Ovary (tissue), 9 donors: ENCODE results near the gene ERC1. TPM values are rescaled to one million over a fixed set of nuclear protein-coding genes. Genes with fewer than 3 reads are reported as not detected.

Source experiments
- DNase-seq, 5 donors: peaks; one replicate each; pipeline ENCODE4 v3.0.0-alpha.2; 2019 to 2020
- H3K27ac ChIP-seq, 2 donors: fragments of 200-600 bp; one replicate each; pipeline versions ENCODE4 v1.5.1 to v1.8.0; 2019 to 2022
- H3K27me3 ChIP-seq: fragments of 200-600 bp; one replicate; pipeline ENCODE4 v1.8.0; 2022
- H3K36me3 ChIP-seq: fragments of 200-600 bp; sonication (generic); one replicate; pipeline ENCODE4 v1.5.1; 2019
- H3K4me1 ChIP-seq: one replicate; pipeline ENCODE4 v1.8.1; 2013; ENCODE audit warnings: mild to moderate bottlenecking, moderate library complexity; ENCODE audit not compliant: insufficient read depth
- H3K4me3 ChIP-seq: fragments of 200-600 bp; sonication (generic); one replicate; pipeline ENCODE4 v1.5.1; 2017
- H3K9me3 ChIP-seq, 2 donors: fragments of 200-600 bp in 1 of 2; sonication (generic) in 1 of 2; one replicate each; pipeline versions ENCODE4 v1.5.1 to v1.8.1; 2013 to 2019; ENCODE audit warnings: mild to moderate bottlenecking in 1 of 2, moderate library complexity in 1 of 2
- CTCF ChIP-seq, 3 donors: fragments of 450-650 bp in 2 of 3; fragments of 200-600 bp in 1 of 3; IDR thresholded peaks; one replicate each; pipeline versions ENCODE4 v1.5.1 to v1.8.0; 2016 to 2022; ENCODE audit warnings: antibody characterized with exemption in 3 of 3, mild to moderate bottlenecking in 1 of 3
- EP300 ChIP-seq: sonication (generic); formaldehyde crosslinking; IDR thresholded peaks from one replicate; pipeline ENCODE4 v1.6.1; 2017; ENCODE audit warnings: antibody characterized with exemption
- POLR2A ChIP-seq: fragments of 450-650 bp; IDR thresholded peaks from one replicate; pipeline ENCODE4 v1.6.1; 2017; ENCODE audit warnings: antibody characterized with exemption, mild to moderate bottlenecking, moderate library complexity
- WGBS, 3 donors: extraction: QIAGEN DNeasy Blood & Tissue Kit in 1 of 3; methylation state at CpG; one replicate each; pipeline versions ENCODE4 v1.1.5 to v1.1.7; 2013 to 2017; 5-methylcytosine and 5-hydroxymethylcytosine counted together
- intact Hi-C, 4 donors: fragments of 100-400 bp; cut with DNase I; formaldehyde crosslinking; loops; one replicate each; pipeline versions ENCODE4 v1.11.0 to v1.15.1; 2022 to 2023
- polyA plus RNA-seq, 2 donors: library from polyadenylated mRNA; stranded (reverse); fragments of 200-250 nt in 1 of 2; fragments of 350-450 nt in 1 of 2; fragmentation: Illumina TruSeq in 1 of 2; extraction: RNeasy Lipid Tissue Mini Kit (QIAGEN cat#74804) in 1 of 2; gene quantifications; one replicate each; pipeline ENCODE4 v1.2.3, GENCODE V29; 2013 to 2014
- total RNA-seq, 7 donors: library from RNA; depleted of rRNA in 2 of 7; stranded (reverse); fragments of >200 nt in 2 of 7; fragmentation: NEBNext Ultra II Directional in 3 of 7; extraction: Animal tissue kit (Norgen Biotek cat#: 25700) in 3 of 7; gene quantifications; one replicate each; pipeline versions ENCODE4 v1.1.0 to v1.2.4, GENCODE V29; 2016 to 2023
- donor health status: DM: no; HTN: no; CAD: no; lungs with moderate emphysema.
- donor health status: DM: no; HTN: no; CAD: no.
- donor health status: Bipolar disorder and iron deficiency.
- donor health status: DM: yes; HTN: yes; CAD: no.
- donor health status: DM: no; HTN: no; CAD: no.
- donor health status: DM: yes; HTN: yes; CAD: no.

ERC1 gene
- total and polyA plus RNA-seq, 9 donors = 10.4 to 65.2 (median 51.6) TPM

DNA sequence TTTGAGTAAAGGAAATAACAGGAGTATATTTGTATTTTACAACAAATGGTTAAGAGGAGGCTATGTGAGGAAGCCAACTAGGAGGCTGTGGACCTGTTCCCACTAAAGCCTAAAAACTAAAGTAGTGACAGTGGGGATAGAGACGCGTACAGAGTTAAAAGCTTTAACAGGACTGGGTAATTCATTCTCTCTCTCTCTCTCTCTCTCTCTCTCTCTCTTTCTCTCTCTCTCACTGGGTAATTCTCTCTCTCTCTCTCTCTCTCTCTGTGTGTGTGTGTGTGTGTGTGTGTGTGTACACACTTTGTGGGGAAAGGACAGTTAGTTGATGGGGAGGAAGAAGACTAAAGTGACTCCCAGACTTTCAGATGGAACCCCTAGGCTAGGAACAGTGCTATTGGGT, 16.3 kb downstream of the ERC1 start:
- intact Hi-C loops = no loop called here
- TF ChIP-seq CTCF (IDR thresholded peaks at IDR 0.05) (no peak), POLR2A (no peak), EP300 (no peak)
- H3K36me3 ChIP-seq = no peaks in the 10 kb centered on the region
- DNase-seq = no peak
- no peaks in the 10 kb centered on the region for H3K9me3 ChIP-seq
- H3K4me1 ChIP-seq = peaks cover 2% of the 10 kb centered on the region
- H3K27ac ChIP-seq = no peak overlapping the region
- H3K4me3 ChIP-seq = no peak overlapping the region
- H3K27me3 ChIP-seq = no peaks in the 10 kb centered on the region
- WGBS, 3 donors = 96 to 100% (median 96%) methylated on average over 2 of the region's 2 CpGs

GRCh38 chr12:1007994-1008393, 17.0 kb downstream of the ERC1 start:
- WGBS, 3 donors = 90 to 95% (median 92%) methylated on average over 7 of the region's 7 CpGs
- Histone ChIP-seq H3K4me3 (no peak overlapping the region), H3K4me1 (peaks cover 2% of the 10 kb centered on the region), H3K27me3 (no peaks in the 10 kb centered on the region), H3K36me3 (no peaks in the 10 kb centered on the region), H3K27ac (no peak overlapping the region), H3K9me3 (no peaks in the 10 kb centered on the region)
- DNase-seq = no peak
- intact Hi-C loops = no loop called here
- TF ChIP-seq POLR2A = no peak
- no peak for TF ChIP-seq CTCF (IDR thresholded peaks at IDR 0.05)
- TF ChIP-seq EP300 = no peak

GRCh38 chr12:1011091-1011490, 20.1 kb downstream of the ERC1 start:
- Histone ChIP-seq H3K36me3 (no peaks in the 10 kb centered on the region), H3K4me1 (no peaks in the 10 kb centered on the region), H3K27me3 (no peaks in the 10 kb centered on the region), H3K9me3 (no peaks in the 10 kb centered on the region), H3K4me3 (no peak overlapping the region), H3K27ac (no peak overlapping the region)
- DNase-seq = no peak
- no peak for TF ChIP-seq POLR2A
- TF ChIP-seq EP300 = no peak
- no peak for TF ChIP-seq CTCF (IDR thresholded peaks at IDR 0.05)
- intact Hi-C loops = no loop called here
- WGBS, 3 donors = 80 to 92% (median 83%) methylated on average over 5 of the region's 5 CpGs

- no peak overlapping the region for H3K4me3 ChIP-seq
- H3K4me1 ChIP-seq = no peaks in the 10 kb centered on the region
- intact Hi-C loops = no loop called here
- TF ChIP-seq EP300 (no peak), CTCF (IDR thresholded peaks at IDR 0.05) (no peak), POLR2A (no peak)
- no peak for DNase-seq
- H3K36me3 ChIP-seq = no peaks in the 10 kb centered on the region
- H3K27ac ChIP-seq = no peak overlapping the region
- 84 to 90% (median 84%) methylated on average over 10 of the region's 10 CpGs for WGBS, 3 donors
- H3K27me3 ChIP-seq = no peaks in the 10 kb centered on the region
- H3K9me3 ChIP-seq = no peaks in the 10 kb centered on the region
These were observed 22.8 kb downstream of the ERC1 start for GRCh38 chr12:1013618-1014489.
